OCI-LY7 (cell line): ENCODE data around the gene ARID5B. TPM values are rescaled to one million over a fixed set of nuclear protein-coding genes. Genes with fewer than 3 reads are reported as not detected.

Experiments
- BruUV-seq: library from RNA; stranded (reverse); fragments of 400-500 nt; replicated peaks from 2 replicates; lab custom pipeline; 2021; lab: Mats Ljungman, UMichigan
- CTCF ChIA-PET: fragments of 300-600 bp; sonication (Branson Sonifier 250); formaldehyde crosslinking; loops from one replicate; lab custom pipeline; 2022; ENCODE audit warnings: antibody characterized with exemption; ENCODE audit not compliant: unreplicated experiment; lab: Charles Lee
- POLR2A ChIA-PET: fragments of 300-600 bp; sonication (Branson Sonifier 250); formaldehyde crosslinking; loops from one replicate; lab custom pipeline; 2022; ENCODE audit warnings: antibody characterized with exemption; lab: Charles Lee
- DNase-seq: peaks from one replicate; pipeline ENCODE4 v3.0.0-alpha.2; 2015; ENCODE audit warnings: low spot score
- H2AFZ ChIP-seq: fragments of 200-600 bp; sonication (generic), shearing (Covaris generic); 2 replicates; pipeline ENCODE4 v1.6.1; 2014; ENCODE audit warnings: mild to moderate bottlenecking, antibody characterized with exemption, low read length, moderate library complexity
- H3K27ac ChIP-seq: fragments of 200-600 bp; sonication (generic); 2 replicates; pipeline ENCODE4 v1.5.1; 2014; ENCODE audit warnings: mixed run types, low read depth, mild to moderate bottlenecking, moderate library complexity, low read length, inconsistent platforms; ENCODE audit not compliant: poor library complexity, severe bottlenecking
- H3K36me3 ChIP-seq: fragments of 200-600 bp; sonication (generic); 2 replicates; pipeline ENCODE4 v1.6.1; 2014; ENCODE audit warnings: mild to moderate bottlenecking, antibody characterized with exemption, low read length, moderate library complexity, mixed read lengths; ENCODE audit not compliant: insufficient read depth
- H3K4me1 ChIP-seq: fragments of 200-600 bp; sonication (generic); 2 replicates; pipeline ENCODE4 v1.5.1; 2014; ENCODE audit warnings: mild to moderate bottlenecking, low read length; ENCODE audit not compliant: insufficient read depth, poor library complexity, severe bottlenecking
- H3K4me2 ChIP-seq: fragments of 200-600 bp; sonication (generic); 2 replicates; pipeline ENCODE4 v1.6.1; 2014; ENCODE audit warnings: mild to moderate bottlenecking, low read length
- H3K4me3 ChIP-seq: fragments of 200-600 bp; sonication (generic); 2 replicates; pipeline ENCODE4 v1.5.1; 2014; ENCODE audit warnings: mild to moderate bottlenecking, low read depth, low read length; ENCODE audit not compliant: poor library complexity, severe bottlenecking
- H3K79me2 ChIP-seq: fragments of 200-600 bp; sonication (generic); 2 replicates; pipeline ENCODE4 v1.6.1; 2016; ENCODE audit warnings: low read depth, mild to moderate bottlenecking, low read length, moderate library complexity, mixed read lengths; ENCODE audit not compliant: insufficient read depth
- H3K9me2 ChIP-seq: fragments of 200-600 bp; sonication (generic); 2 replicates; pipeline ENCODE4 v1.6.1; 2016; ENCODE audit warnings: mild to moderate bottlenecking, low read length, mixed read lengths; ENCODE audit not compliant: insufficient read depth
- H3K9me3 ChIP-seq: fragments of 200-600 bp; sonication (generic); 2 replicates; pipeline ENCODE4 v1.6.1; 2014; ENCODE audit warnings: mild to moderate bottlenecking, mixed run types, low read length, mixed read lengths
- H4K20me1 ChIP-seq: fragments of 200-600 bp; sonication (generic); 2 replicates; pipeline ENCODE4 v1.6.1; 2014; ENCODE audit warnings: mild to moderate bottlenecking, antibody characterized with exemption, low read length, moderate library complexity, mixed read lengths; ENCODE audit not compliant: insufficient read depth
- CTCF ChIP-seq: fragments of 200-600 bp; sonication (generic); conservative IDR thresholded peaks from 2 replicates; pipeline ENCODE4 v1.5.1; 2014; ENCODE audit warnings: mild to moderate bottlenecking, antibody characterized with exemption, low read length, moderate library complexity, mixed read lengths
- EZH2phosphoT487 ChIP-seq: fragments of 200-600 bp; sonication (generic); IDR thresholded peaks from 2 replicates; pipeline ENCODE4 v1.6.1; 2018; ENCODE audit warnings: low read depth, borderline replicate concordance, mild to moderate bottlenecking, mixed run types, antibody characterized with exemption, low read length, moderate library complexity, mixed read lengths
- intact Hi-C: fragments of 100-400 bp; cut with micrococcal nuclease; formaldehyde crosslinking; loops from one replicate; pipeline ENCODE4 v1.10.0; 2022; ENCODE audit not compliant: unreplicated experiment
- total RNA-seq, 2 experiments: library from RNA; depleted of rRNA in 1 of 2; stranded (reverse); fragments of >200 nt in 1 of 2; shearing (Covaris generic) in 1 of 2; gene quantifications; 2 replicates each; pipeline ENCODE4 v1.2.3, GENCODE V29; 2014 to 2022

Gene ARID5B
- total RNA-seq, 2 experiments from 2014 or later = 38.0 to 56.7 TPM

- ChIA-PET POLR2A (no interaction called here), CTCF (no interaction called here)
- H2AFZ ChIP-seq = no peak overlapping the region
- no peaks in the 10 kb centered on the region for H3K9me3 ChIP-seq
- no peak overlapping the region for H3K27ac ChIP-seq
- no peaks in the 10 kb centered on the region for H3K9me2 ChIP-seq
- H3K4me2 ChIP-seq = no peak overlapping the region
- intact Hi-C loops = no loop called here
- TF ChIP-seq CTCF (no peak), EZH2phosphoT487 (no peak)
- H3K79me2 ChIP-seq = no peaks in the 10 kb centered on the region
- H3K4me1 ChIP-seq = no peaks in the 10 kb centered on the region
- no peak overlapping the region for H3K4me3 ChIP-seq
- no TSS peak for BruUV-seq
- H3K36me3 ChIP-seq = no peaks in the 10 kb centered on the region
- no peaks in the 10 kb centered on the region for H4K20me1 ChIP-seq
- DNase-seq = no peak
These were observed 45.7 kb upstream of the ARID5B start for GRCh38 chr10:61855771-61856170.

- intact Hi-C loops = no loop called here
- Histone ChIP-seq H4K20me1 (no peaks in the 10 kb centered on the region), H3K4me3 (no peak overlapping the region), H3K36me3 (no peaks in the 10 kb centered on the region), H3K27ac (no peak overlapping the region), H3K79me2 (no peaks in the 10 kb centered on the region), H3K9me3 (no peaks in the 10 kb centered on the region), H3K4me1 (no peaks in the 10 kb centered on the region), H3K9me2 (no peaks in the 10 kb centered on the region), H2AFZ (no peak overlapping the region), H3K4me2 (no peak overlapping the region)
- no TSS peak for BruUV-seq
- ChIA-PET POLR2A (interaction anchor here (1.2 kb wide), 2 partner anchors 9 to 22 kb away, joined by 3 read pairs; no protein-coding TSS in a partner anchor), CTCF (no interaction called here)
- no peak for DNase-seq
- no peak for TF ChIP-seq CTCF
- TF ChIP-seq EZH2phosphoT487 = no peak
These were observed 43.8 kb upstream of the ARID5B start for GRCh38 chr10:61857746-61858145.

GRCh38 chr10:61859786-61860185, 41.7 kb upstream of the ARID5B start:
- H3K4me1 ChIP-seq = no peaks in the 10 kb centered on the region
- no peaks in the 10 kb centered on the region for H3K36me3 ChIP-seq
- no TSS peak for BruUV-seq
- no peaks in the 10 kb centered on the region for H3K9me3 ChIP-seq
- no peak overlapping the region for H3K4me3 ChIP-seq
- no peak for DNase-seq
- H3K9me2 ChIP-seq = no peaks in the 10 kb centered on the region
- ChIA-PET POLR2A (no interaction called here), CTCF (no interaction called here)
- H3K4me2 ChIP-seq = no peak overlapping the region
- no peak overlapping the region for H3K27ac ChIP-seq
- no peak overlapping the region for H2AFZ ChIP-seq
- H3K79me2 ChIP-seq = no peaks in the 10 kb centered on the region
- no peak for TF ChIP-seq CTCF
- no peak for TF ChIP-seq EZH2phosphoT487
- H4K20me1 ChIP-seq = no peaks in the 10 kb centered on the region
- intact Hi-C loops = no loop called here
